ENCODE data around the gene CTAGE6.
"Not testable (repeated sequence)": the region's sequence is repeated elsewhere in the genome, so short reads cannot be mapped to it uniquely, and the experiment has no call there.

Gene CTAGE6

GRCh38 chr7:143715543-143716193 is 41.8 kb downstream of the CTAGE6 start:
- DNase-seq, result not testable (repeated sequence)

- not testable (repeated sequence) for DNase-seq
Observed at GRCh38 chr7:143714581-143715454, 42.7 kb downstream of the CTAGE6 start.

GRCh38 chr7:143712381-143712780 is 45.1 kb downstream of the CTAGE6 start:
- not testable (repeated sequence) for DNase-seq

DNA sequence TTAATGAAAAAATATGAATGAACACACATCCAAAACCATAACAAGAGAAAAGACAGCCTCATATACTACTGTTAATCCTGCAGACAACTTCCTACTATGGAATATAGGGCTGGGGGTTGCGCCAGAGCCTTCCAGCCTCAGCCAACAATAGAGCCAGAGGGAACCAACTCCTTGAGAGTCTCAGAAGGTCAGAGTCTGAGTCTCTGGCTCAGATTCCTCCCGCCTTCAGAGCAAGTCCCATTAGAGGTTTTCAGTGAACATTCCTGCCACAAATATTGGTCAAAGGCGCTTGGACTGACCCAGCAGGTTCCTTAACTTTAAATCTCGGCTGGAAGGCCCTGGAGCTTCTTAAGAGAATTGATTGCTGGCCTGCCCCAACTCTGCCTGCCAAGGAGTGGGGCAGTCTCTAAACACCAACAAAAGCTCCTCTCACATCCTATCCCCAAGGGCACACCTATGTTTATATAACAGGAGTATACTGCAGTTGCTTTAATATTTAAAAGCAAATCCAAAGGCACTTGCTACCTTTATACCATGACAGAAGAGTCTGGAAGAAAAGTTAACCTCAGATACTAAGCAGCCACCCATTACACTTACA is 45.7 kb downstream of the CTAGE6 start:
- DNase-seq, result not testable (repeated sequence)

GRCh38 chr7:143709895-143710294 is 47.6 kb downstream of the CTAGE6 start:
- not testable (repeated sequence) for DNase-seq
